Measurements from ENCODE around the gene ALDH6A1. TPM values are rescaled to one million over a fixed set of nuclear protein-coding genes. Genes with fewer than 3 reads are reported as not detected.

ALDH6A1 gene
- total and polyA plus RNA-seq, 2 of the 13 experiments (the other 11 are each of a cell fraction or from before 2014, with no cell fraction given): 26.9 to 49.9 TPM

- TF ChIP-seq PAXIP1 (CRISPR knock-in tag; conservative IDR thresholded peaks at IDR 0.05): peak; percentile 70
- TF ChIP-seq ZNF510 (CRISPR knock-in tag; IDR thresholded peaks at IDR 0.05; ENCODE audit: low read depth): no peak
- TF ChIP-seq FOSL1 (CRISPR knock-in tag; IDR thresholded peaks at IDR 0.05; ENCODE audit: borderline replicate concordance): peak; percentile 91
- TF ChIP-seq ZBTB1 (CRISPR knock-in tag; IDR thresholded peaks at IDR 0.05; ENCODE audit: borderline replicate concordance): no peak
- peak in 1 of 2 experiments; percentile 56; a peak in 2 of 4 replicates for TF ChIP-seq EP300 (IDR thresholded peaks at IDR 0.05; ENCODE audit: low read depth in 2 of 2, low read length in 2 of 2)
- TF ChIP-seq EP300 (CRISPR knock-in tag; IDR thresholded peaks at IDR 0.05; ENCODE audit: borderline replicate concordance): no peak
- TF ChIP-seq NCOR1 (IDR thresholded peaks at IDR 0.05; ENCODE audit: borderline replicate concordance, low read length): peak; percentile 24; the same call in 1 of the 2 replicates
- no peak for TF ChIP-seq POLR2A (IDR thresholded peaks at IDR 0.05; ENCODE audit: insufficient read depth in 1 of 2, low read depth in 2 of 2, low read length in 2 of 2)
- no peak for TF ChIP-seq ARNTL (CRISPR knock-in tag; IDR thresholded peaks at IDR 0.05)
- TF ChIP-seq TBP (CRISPR knock-in tag; IDR thresholded peaks at IDR 0.05): no peak
- peak; percentile 15 for TF ChIP-seq TEAD3 (CRISPR knock-in tag; optimal IDR thresholded peaks at IDR 0.05; ENCODE audit: borderline replicate concordance)
- TF ChIP-seq RELA (CRISPR knock-in tag; IDR thresholded peaks at IDR 0.05): no peak
- 0 out of 2 replicates have a peak, but pooled peaks have one; percentile 53 for TF ChIP-seq NCOA2 (CRISPR knock-in tag; IDR thresholded peaks at IDR 0.05)
- TF ChIP-seq ZNF883 (CRISPR knock-in tag; IDR thresholded peaks at IDR 0.05; ENCODE audit: not compliant biosample characterization): no peak
- peak; percentile 23; the same call in 1 of the 2 replicates for TF ChIP-seq HOXA3 (CRISPR knock-in tag; IDR thresholded peaks at IDR 0.05)
- peak; percentile 69 for TF ChIP-seq NR2F2 (IDR thresholded peaks at IDR 0.05; ENCODE audit: borderline replicate concordance, low read depth)
- no peak for TF ChIP-seq ZNF747 (CRISPR knock-in tag; IDR thresholded peaks at IDR 0.05; ENCODE audit: borderline replicate concordance)
- TF ChIP-seq ARID3A (IDR thresholded peaks at IDR 0.05; ENCODE audit: low read depth, low read length): peak; percentile 40; the same call in 1 of the 2 replicates
- TF ChIP-seq FOXP1 (IDR thresholded peaks at IDR 0.05): no peak
- peak; percentile 77 for TF ChIP-seq FOXP1 (CRISPR knock-in tag; IDR thresholded peaks at IDR 0.05)
- TF ChIP-seq CC2D1A (CRISPR knock-in tag; IDR thresholded peaks at IDR 0.05): no peak
- no peak for TF ChIP-seq ZUFSP (CRISPR knock-in tag; IDR thresholded peaks at IDR 0.05; ENCODE audit: borderline replicate concordance)
- TF ChIP-seq BATF2 (CRISPR knock-in tag; IDR thresholded peaks at IDR 0.05): no peak
Observed at GRCh38 chr14:74014299-74014698, 70.0 kb downstream of the ALDH6A1 start (continued).

All from HepG2 (cell line).